AG04449 (cell line): ENCODE results near the gene RAB11B.
A peak's percentile ranks its signal among the peaks of the same experiment; 100 is the strongest.
"Not testable (repeated sequence)": the region's sequence is repeated elsewhere in the genome, so short reads cannot be mapped to it uniquely, and the experiment has no call there.

Experiments used
- CTCF ChIA-PET: fragments of 350-600 bp; formaldehyde crosslinking; extraction: SDS; loops from one replicate; lab custom pipeline; 2021; ENCODE audit warnings: antibody characterized with exemption; lab: Yijun Ruan, JAX
- POLR2A ChIA-PET: fragments of 400-600, 350-600 bp; formaldehyde crosslinking; extraction: SDS; loops from one replicate; lab custom pipeline; 2020; ENCODE audit warnings: antibody characterized with exemption, inconsistent platforms; lab: Yijun Ruan, JAX
- DNase-seq: peaks from one replicate; pipeline ENCODE4 v3.0.0-alpha.2; 2010; ENCODE audit warnings: low read depth, low spot score
- H3K4me3 ChIP-seq: 2 replicates; pipeline ENCODE4 v1.5.1; 2011; ENCODE audit warnings: low read depth, mild to moderate bottlenecking, control low read depth, low read length
- CTCF ChIP-seq: IDR thresholded peaks from one replicate; pipeline ENCODE4 v1.5.1; 2011; ENCODE audit warnings: mild to moderate bottlenecking, moderate library complexity, low read length, control low read depth, inconsistent platforms; ENCODE audit not compliant: insufficient read depth; ENCODE audit errors: missing control alignments

The RAB11B gene

GRCh38 chr19:8412783-8413628 is 22.8 kb downstream of the RAB11B start, which contains the start of gene MARCHF2:
Gene MARCHF2 (plus strand): TSS chr19:8413305. CDS start chr19:8421841, 8,536 bp downstream.
- ChIA-PET CTCF (interaction anchor here (0.5 to 5.7 kb wide), 26 partner anchors 8 to 166 kb away, joined by 3 to 53 read pairs (median 6); partner anchors contain the start of genes ANGPTL4, MYO1F, RAB11B and ZNF414), POLR2A (interaction anchor here (0.6 to 1.6 kb wide), 7 partner anchors 11 to 121 kb away, joined by 3 to 14 read pairs (median 4); partner anchors contain the start of genes RAB11B and ZNF414)
- peak; percentile 74 for DNase-seq
- H3K4me3 ChIP-seq = peak within 1 kb of the TSS; percentile 67
- TF ChIP-seq CTCF = peak; percentile 57

- DNase-seq = no peak
- TF ChIP-seq CTCF = no peak
- POLR2A ChIA-PET = interaction anchor here (0.6 to 1.6 kb wide), 5 partner anchors 10 to 238 kb away, joined by 3 to 14 read pairs (median 5); partner anchors contain the start of gene ZNF414
- H3K4me3 ChIP-seq = peak overlapping the region; percentile 67
- CTCF ChIA-PET = interaction anchor here (0.6 to 5.7 kb wide), 26 partner anchors 8 to 166 kb away, joined by 3 to 53 read pairs (median 5); partner anchors contain the start of genes ANGPTL4, HNRNPM, MYO1F and RAB11B
Observed at GRCh38 chr19:8413629-8413995, 23.5 kb downstream of the RAB11B start.

GRCh38 chr19:8416796-8417195 is 26.6 kb downstream of the RAB11B start:
- no peak overlapping the region for H3K4me3 ChIP-seq
- DNase-seq = no peak
- CTCF ChIA-PET = interaction anchor here (2.4 kb wide), 1 partner anchor 63 kb away, joined by 8 read pairs; no protein-coding TSS in a partner anchor
- no peak for TF ChIP-seq CTCF
- POLR2A ChIA-PET = interaction anchor here (0.7 kb wide), 1 partner anchor 617 kb away, joined by 3 read pairs; no protein-coding TSS in a partner anchor

- TF ChIP-seq CTCF = no peak
- POLR2A ChIA-PET = no interaction called here
- CTCF ChIA-PET = interaction anchor here (1.4 kb wide), 1 partner anchor 9 kb away, joined by 9 read pairs; the partner anchor contains the start of gene MARCHF2
Observed at GRCh38 chr19:8421484-8422461, 31.6 kb downstream of the RAB11B start.

DNA sequence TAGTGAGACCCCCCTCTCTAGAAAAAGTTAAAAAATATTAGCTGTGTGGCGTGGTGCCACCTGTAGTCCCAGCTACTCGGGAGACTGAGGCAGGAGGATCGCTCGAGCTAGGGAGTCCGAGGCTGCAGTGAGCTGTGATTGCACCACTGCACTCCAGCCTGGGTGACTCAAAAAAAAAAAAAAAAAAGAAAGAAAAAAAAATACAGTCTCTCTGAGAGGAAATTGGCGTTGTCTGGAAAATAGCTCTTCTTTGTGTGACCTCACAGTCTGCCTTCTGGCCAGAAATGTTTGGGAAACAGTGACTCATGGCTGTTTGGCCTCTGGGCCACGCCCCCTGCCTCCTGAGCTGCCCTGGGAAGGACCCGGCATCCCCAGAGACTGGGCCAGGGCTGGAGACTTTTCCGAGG is 33.7 kb downstream of the RAB11B start:
- CTCF ChIA-PET = interaction anchor here (0.9 to 4.3 kb wide), 6 partner anchors 11 to 157 kb away, joined by 3 to 46 read pairs (median 4); partner anchors contain the start of gene MARCHF2
- TF ChIP-seq CTCF = no peak
- peak; percentile 65 for DNase-seq
- H3K4me3 ChIP-seq = no peak overlapping the region
- POLR2A ChIA-PET = interaction anchor here (0.9 to 2.0 kb wide), 4 partner anchors 11 to 90 kb away, joined by 3 to 14 read pairs (median 5); partner anchors contain the start of genes HNRNPM, MARCHF2 and ZNF414

More at GRCh38 chr19:8421484-8422461, 31.6 kb downstream of the RAB11B start:
- H3K4me3 ChIP-seq = no peak overlapping the region
- no peak for DNase-seq

DNA sequence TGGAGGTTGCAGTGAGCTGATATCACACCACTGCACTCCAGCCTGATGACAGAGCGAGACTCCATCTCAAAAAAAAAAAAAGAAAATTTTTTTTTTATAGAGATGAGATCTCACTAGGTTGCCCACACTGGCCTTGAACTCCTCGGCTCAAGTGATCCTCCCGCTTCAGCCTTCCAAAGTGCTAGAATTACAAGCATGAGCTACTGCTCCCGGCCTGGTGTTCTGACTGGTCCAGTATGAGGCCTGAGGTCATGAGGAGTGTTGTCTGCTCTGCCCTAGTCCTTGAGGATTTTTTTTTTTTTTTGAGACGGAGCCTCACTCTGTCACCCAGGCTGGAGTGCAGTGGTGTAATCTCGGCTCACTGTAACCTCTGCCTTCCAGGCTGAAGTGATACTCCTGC is 35.2 kb downstream of the RAB11B start:
- not testable (repeated sequence) for DNase-seq, H3K4me3 ChIP-seq
- ChIA-PET POLR2A (interaction anchor here (2.0 kb wide), 1 partner anchor 19 kb away, joined by 6 read pairs; the partner anchor contains the start of gene HNRNPM), CTCF (interaction anchor here (1.1 to 4.3 kb wide), 4 partner anchors 9 to 81 kb away, joined by 3 to 46 read pairs (median 10); partner anchors contain the start of gene MARCHF2)
